AG04450 (cell line): ENCODE data around the gene IKBKE. TPM values are rescaled to one million over a fixed set of nuclear protein-coding genes. Genes with fewer than 3 reads are reported as not detected.
"Not testable (repeated sequence)": the region's sequence is repeated elsewhere in the genome, so short reads cannot be mapped to it uniquely, and the experiment has no call there.

ENCODE experiments used
- CTCF ChIA-PET: fragments of 300-600, 350-600 bp; formaldehyde crosslinking; extraction: SDS; loops from one replicate; lab custom pipeline; 2022; ENCODE audit warnings: antibody characterized with exemption, inconsistent platforms; lab: Charles Lee
- POLR2A ChIA-PET: fragments of 350-600 bp; formaldehyde crosslinking; extraction: SDS; loops from one replicate; lab custom pipeline; 2021; ENCODE audit warnings: antibody characterized with exemption, inconsistent platforms; lab: Yijun Ruan, JAX
- DNase-seq: peaks from one replicate; pipeline ENCODE4 v3.0.0-alpha.2; 2011; ENCODE audit warnings: low read depth, low spot score
- H3K27ac ChIP-seq: one replicate; pipeline ENCODE4 v1.5.1; 2012; ENCODE audit warnings: low read depth, low read length, control low read depth
- H3K27me3 ChIP-seq: one replicate; pipeline ENCODE4 v1.6.0; 2012; ENCODE audit warnings: low read length; ENCODE audit not compliant: control insufficient read depth, insufficient read depth
- H3K4me3 ChIP-seq: 2 replicates; pipeline ENCODE4 v1.5.1; 2011; ENCODE audit warnings: mild to moderate bottlenecking, low read depth, low read length, control low read depth
- H3K9me3 ChIP-seq: 2 replicates; pipeline ENCODE4 v1.5.1; 2012; ENCODE audit warnings: low read length; ENCODE audit not compliant: control insufficient read depth, insufficient read depth
- CTCF ChIP-seq: IDR thresholded peaks from 2 replicates; pipeline ENCODE4 v1.5.1; 2011; ENCODE audit warnings: low read depth, low read length, control low read depth, inconsistent platforms
- polyA plus RNA-seq: library from polyadenylated mRNA; depleted of rRNA; stranded (reverse); fragments of >200 nt; gene quantifications from 2 replicates; pipeline ENCODE4 v1.2.3, GENCODE V29; 2011

Gene IKBKE
- polyA plus RNA-seq, 1 experiment = 20.8 TPM

GRCh38 chr1:206479183-206480125 is 9.2 kb downstream of the IKBKE start:
- H3K27ac ChIP-seq = no peak overlapping the region
- H3K27me3 ChIP-seq = no peaks in the 10 kb centered on the region
- H3K9me3 ChIP-seq = no peaks in the 10 kb centered on the region; the same call in 1 of the 2 replicates
- H3K4me3 ChIP-seq = no peak overlapping the region
- POLR2A ChIA-PET = interaction anchor here (0.9 to 1.7 kb wide), 2 partner anchors 9 to 110 kb away, joined by 3 to 7 read pairs; partner anchors contain the start of gene IKBKE
- peak; percentile 83 for TF ChIP-seq CTCF
- CTCF ChIA-PET = interaction anchor here (0.6 to 2.9 kb wide), 38 partner anchors 9 to 546 kb away, joined by 3 to 30 read pairs (median 5); partner anchors contain the start of genes DYRK3, EIF2D and IKBKE
- DNase-seq = peak; percentile 59

- no peaks in the 10 kb centered on the region for H3K27me3 ChIP-seq
- ChIA-PET POLR2A (no interaction called here), CTCF (interaction anchor here (0.6 to 2.9 kb wide), 23 partner anchors 10 to 545 kb away, joined by 3 to 30 read pairs (median 7); partner anchors contain the start of genes EIF2D and IKBKE)
- DNase-seq = no peak
- H3K9me3 ChIP-seq = no peaks in the 10 kb centered on the region; the same call in 1 of the 2 replicates
- peak overlapping the region; percentile 83 for H3K27ac ChIP-seq
- no peak for TF ChIP-seq CTCF
- no peak overlapping the region for H3K4me3 ChIP-seq
Measured at GRCh38 chr1:206480211-206480610, 9.9 kb downstream of the IKBKE start.

GRCh38 chr1:206482611-206483010 is 12.3 kb downstream of the IKBKE start:
- no peak overlapping the region for H3K27ac ChIP-seq
- DNase-seq = no peak
- CTCF ChIA-PET = interaction anchor here (1.1 to 2.1 kb wide), 2 partner anchors 8 to 100 kb away, joined by 3 to 15 read pairs; no protein-coding TSS in a partner anchor
- H3K27me3 ChIP-seq = no peaks in the 10 kb centered on the region
- POLR2A ChIA-PET = no interaction called here
- no peak for TF ChIP-seq CTCF
- H3K9me3 ChIP-seq = no peaks in the 10 kb centered on the region; the same call in 1 of the 2 replicates
- H3K4me3 ChIP-seq = no peak overlapping the region

- H3K27ac ChIP-seq, H3K9me3 ChIP-seq, DNase-seq, H3K27me3 ChIP-seq, H3K4me3 ChIP-seq, POLR2A ChIA-PET: not testable (repeated sequence)
- CTCF ChIA-PET = interaction anchor here (1.0 to 1.5 kb wide), 3 partner anchors 99 to 180 kb away, joined by 3 to 4 read pairs (median 4); no protein-coding TSS in a partner anchor
Measured at GRCh38 chr1:206483864-206484263, 13.6 kb downstream of the IKBKE start.

GRCh38 chr1:206484901-206485300 is 14.6 kb downstream of the IKBKE start:
- no peak overlapping the region for H3K27ac ChIP-seq
- no peaks in the 10 kb centered on the region for H3K27me3 ChIP-seq
- DNase-seq = no peak
- CTCF ChIA-PET = interaction anchor here (1.1 to 1.5 kb wide), 2 partner anchors 127 to 179 kb away, joined by 3 to 4 read pairs; partner anchors contain the start of gene EIF2D
- H3K9me3 ChIP-seq = no peaks in the 10 kb centered on the region; the same call in 1 of the 2 replicates
- TF ChIP-seq CTCF = no peak
- no peak overlapping the region for H3K4me3 ChIP-seq
- POLR2A ChIA-PET = no interaction called here
